ENCODE measurements around the gene CLIC2.
"Not testable (repeated sequence)": the region's sequence is repeated elsewhere in the genome, so short reads cannot be mapped to it uniquely, and the experiment has no call there.

DNA sequence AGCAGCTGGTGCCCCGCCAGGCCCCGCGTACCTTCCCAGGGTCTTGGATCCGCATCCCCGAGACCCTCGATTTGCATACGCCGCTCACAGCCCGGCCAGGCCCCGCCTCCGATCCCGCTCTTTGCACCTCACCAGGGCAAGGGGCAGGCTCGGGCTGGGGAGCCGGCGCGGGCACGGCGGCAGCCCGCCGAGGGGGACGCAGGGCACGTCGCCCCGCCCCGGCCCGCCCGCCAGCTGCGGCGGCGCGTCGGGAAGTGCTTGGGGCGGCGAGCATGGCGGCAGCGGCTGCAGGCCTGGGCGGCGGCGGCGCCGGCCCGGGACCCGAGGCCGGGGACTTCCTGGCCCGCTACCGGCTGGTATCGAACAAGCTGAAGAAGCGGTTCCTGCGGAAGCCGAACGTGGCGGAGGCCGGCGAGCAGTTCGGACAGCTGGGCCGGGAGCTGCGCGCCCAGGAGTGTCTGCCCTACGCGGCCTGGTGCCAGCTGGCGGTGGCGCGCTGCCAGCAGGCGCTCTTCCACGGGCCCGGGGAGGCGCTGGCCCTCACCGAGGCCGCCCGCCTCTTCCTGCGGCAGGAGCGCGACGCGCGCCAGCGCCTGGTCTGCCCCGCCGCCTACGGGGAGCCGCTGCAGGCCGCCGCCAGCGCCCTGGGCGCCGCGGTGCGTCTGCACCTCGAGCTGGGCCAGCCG is 47.6 kb upstream of the CLIC2 start, which contains the start of gene F8A2:
- TF ChIP-seq, protein P1, sequence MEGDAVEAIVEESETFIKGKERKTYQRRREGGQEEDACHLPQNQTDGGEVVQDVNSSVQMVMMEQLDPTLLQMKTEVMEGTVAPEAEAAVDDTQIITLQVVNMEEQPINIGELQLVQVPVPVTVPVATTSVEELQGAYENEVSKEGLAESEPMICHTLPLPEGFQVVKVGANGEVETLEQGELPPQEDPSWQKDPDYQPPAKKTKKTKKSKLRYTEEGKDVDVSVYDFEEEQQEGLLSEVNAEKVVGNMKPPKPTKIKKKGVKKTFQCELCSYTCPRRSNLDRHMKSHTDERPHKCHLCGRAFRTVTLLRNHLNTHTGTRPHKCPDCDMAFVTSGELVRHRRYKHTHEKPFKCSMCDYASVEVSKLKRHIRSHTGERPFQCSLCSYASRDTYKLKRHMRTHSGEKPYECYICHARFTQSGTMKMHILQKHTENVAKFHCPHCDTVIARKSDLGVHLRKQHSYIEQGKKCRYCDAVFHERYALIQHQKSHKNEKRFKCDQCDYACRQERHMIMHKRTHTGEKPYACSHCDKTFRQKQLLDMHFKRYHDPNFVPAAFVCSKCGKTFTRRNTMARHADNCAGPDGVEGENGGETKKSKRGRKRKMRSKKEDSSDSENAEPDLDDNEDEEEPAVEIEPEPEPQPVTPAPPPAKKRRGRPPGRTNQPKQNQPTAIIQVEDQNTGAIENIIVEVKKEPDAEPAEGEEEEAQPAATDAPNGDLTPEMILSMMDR (IDR thresholded peaks at IDR 0.05): not testable (repeated sequence)
- not testable (repeated sequence) for TF ChIP-seq POLR2AphosphoS5 (IDR thresholded peaks at IDR 0.05)

All from prostate gland (tissue), 2 donors.